ENCODE measurements around the gene HOXD9.
A peak's percentile ranks its signal among the peaks of the same experiment; 100 is the strongest.

Gene HOXD9

DNA sequence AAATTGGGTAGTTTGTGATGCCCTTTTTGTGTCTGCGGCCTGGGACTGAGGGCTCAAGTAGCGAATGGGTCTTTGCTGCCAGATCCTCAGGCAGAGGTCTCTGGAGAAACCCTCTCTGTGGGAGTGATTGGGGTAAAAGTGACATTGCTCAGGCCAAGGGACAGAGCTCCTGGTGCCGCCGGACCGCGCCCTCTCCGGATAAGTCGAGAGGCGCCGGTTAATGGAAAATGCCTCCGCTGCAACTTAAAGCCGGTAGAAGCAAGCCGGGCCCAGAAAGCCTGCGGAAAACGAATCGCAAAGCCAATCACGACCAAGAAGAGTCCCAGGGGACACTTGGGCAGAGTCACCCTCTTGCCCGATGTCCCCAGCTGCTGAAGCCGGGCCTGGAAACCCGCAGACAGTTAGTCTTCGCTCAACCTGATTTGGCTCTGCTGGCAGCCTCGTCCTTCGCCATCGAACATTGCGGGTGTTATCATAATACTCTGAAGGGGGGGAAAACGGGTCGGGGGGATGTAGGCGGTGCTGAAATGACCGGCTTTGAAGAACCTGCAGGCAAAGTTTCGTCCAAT, 23.3 kb upstream of the HOXD9 start:
- DNase-seq: no peak

DNA sequence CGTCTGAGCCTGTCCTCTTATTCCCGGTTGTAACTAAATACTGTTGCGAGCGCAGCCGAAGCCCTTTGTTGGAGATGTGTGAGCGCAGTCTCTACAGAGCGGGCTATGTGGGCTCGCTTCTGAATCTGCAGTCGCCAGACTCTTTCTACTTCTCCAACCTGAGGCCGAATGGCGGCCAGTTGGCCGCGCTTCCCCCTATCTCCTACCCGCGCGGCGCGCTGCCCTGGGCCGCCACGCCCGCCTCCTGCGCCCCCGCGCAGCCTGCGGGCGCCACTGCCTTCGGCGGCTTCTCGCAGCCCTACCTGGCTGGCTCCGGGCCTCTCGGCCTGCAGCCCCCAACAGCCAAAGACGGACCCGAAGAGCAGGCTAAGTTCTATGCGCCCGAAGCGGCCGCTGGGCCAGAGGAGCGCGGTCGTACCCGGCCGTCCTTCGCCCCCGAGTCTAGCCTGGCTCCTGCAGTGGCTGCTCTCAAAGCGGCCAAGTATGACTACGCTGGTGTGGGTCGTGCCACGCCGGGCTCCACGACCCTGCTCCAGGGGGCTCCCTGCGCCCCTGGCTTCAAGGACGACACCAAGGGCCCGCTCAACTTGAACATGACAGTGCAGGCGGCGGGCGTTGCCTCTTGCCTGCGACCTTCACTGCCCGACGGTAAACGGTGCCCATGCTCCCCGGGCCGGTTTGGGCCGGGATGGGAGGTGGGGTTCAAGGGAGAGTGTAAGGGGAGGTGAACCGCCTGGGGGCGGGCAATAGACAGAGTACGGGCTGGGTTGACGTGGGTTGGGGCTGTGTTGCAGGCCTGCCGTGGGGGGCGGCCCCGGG, 22.6 kb upstream of the HOXD9 start, which contains the start of gene HOXD12:
Gene HOXD12, plus strand, starts transcription at position 68 of the 819 bp plus-strand sequence. Its CDS starts 7 bp downstream, at position 75.
- DNase-seq: no peak

DNA sequence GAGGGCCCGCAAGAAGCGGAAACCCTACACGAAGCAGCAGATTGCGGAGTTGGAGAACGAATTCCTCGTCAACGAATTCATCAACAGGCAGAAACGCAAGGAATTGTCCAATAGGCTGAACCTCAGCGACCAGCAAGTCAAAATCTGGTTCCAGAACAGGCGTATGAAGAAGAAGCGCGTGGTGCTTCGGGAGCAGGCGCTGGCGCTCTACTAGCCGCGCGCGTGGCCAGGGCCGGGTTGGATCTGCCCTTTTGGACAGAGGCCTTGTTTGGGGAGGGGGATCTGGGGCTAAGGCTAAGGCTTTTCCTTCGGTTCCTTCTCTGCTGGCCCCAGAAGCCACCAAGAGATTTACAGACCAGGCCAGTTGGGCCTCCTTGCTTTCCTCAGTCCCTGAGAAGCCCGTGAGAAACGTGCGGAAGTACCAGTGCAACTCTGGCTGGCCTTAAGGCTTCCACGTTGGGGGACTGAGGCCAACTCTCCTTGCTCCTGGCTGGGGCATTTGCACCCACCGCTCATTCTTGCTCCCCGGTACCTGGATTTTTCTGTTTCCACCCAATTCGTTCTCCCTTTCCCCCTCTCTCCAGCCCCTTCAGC, 21.9 kb upstream of the HOXD9 start:
- DNase-seq: no peak

DNA sequence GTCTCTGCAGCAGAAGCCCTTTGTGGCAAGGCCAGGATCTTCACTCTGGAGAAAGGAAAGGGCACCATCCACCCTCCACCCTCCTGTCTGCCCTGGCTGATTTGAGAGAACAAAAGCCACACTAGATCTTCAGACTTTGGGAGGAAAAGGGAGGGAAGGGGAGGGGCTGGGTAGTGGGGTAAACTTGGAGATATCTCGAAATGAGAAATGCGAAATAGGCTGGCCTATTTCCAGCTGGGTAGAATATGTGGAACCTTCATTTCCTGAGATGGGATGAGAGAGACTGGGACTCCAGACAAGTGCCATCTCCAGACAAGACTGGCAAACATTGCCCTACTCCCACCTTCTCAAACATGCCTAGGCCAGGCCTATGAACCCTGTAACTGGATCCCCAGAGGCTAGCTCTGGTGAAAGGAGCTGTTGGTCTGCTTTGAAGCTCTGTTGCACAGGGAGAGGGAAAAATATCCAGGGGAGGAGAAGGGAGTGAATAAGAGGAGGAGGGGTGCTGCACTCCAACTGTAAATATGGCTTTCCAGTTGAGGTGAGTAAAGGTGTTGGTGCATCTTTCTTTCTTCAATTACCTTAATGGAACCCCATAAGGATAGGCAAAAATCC, 21.2 kb upstream of the HOXD9 start:
- DNase-seq: no peak

DNA sequence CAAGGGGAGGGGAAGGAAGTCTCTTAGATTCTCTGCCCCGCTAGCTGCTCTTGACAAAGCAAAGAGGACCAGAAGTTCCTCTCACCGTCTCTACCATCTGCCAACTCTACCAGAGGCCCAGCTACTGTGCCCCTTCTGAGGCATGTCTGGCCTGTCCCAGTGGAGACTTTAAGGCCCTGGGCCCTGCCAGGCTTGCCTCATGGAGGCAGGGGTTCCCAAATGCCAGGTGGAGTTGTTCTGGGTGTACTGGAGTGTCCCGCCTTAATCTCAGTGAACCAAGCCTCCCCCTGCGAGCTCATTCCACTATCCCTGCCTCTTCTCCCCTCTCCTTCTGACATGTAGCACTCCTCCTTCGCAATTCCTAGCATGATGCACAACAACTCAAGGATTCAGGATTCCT, 20.7 kb upstream of the HOXD9 start:
- no peak for DNase-seq

DNA sequence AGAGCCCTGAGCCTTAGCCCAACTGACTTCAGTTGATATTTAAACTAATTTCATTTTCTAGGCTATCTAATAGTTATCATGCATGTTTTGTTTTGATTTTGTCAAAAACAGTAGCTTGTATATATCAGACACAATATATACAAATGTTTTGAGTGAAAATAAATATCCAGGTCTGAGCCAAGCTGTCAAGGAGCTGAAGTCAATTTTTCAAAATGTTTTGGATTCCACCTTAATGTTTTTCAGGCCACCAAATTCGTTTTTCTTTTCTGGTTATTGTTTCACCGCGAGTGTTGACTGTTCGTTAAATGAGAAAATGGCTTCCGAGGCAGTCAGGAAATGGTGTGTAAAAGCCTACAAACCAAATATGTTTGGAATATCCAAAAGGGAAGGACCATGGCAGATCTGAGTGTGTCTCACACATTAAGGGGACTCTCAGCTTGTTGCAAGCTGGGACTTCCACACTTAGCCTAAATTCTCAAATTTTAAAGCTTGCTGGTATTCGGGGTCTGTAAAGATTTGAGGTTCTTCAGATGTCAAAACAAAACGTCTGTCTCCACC, 20.1 kb upstream of the HOXD9 start:
- DNase-seq: no peak

DNA sequence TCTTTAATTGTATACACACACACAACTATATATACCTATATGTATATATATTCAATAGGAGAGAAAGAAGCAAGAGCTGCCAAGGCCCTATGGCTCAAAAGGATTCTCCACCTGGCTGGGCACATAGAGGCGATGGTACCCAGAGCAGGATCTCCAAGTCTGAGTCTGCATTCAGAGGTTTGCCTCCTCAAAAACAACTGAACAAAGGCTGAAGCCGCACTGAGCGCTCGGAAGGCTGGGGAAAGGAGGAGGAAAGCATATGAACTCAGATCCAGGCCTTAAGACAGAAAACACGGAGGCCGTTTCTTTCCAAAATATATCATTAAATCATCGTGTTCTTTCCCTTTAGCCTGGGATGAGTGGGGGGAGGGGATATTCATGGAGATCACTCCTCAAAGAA, 19.3 kb upstream of the HOXD9 start:
- no peak for DNase-seq

DNA sequence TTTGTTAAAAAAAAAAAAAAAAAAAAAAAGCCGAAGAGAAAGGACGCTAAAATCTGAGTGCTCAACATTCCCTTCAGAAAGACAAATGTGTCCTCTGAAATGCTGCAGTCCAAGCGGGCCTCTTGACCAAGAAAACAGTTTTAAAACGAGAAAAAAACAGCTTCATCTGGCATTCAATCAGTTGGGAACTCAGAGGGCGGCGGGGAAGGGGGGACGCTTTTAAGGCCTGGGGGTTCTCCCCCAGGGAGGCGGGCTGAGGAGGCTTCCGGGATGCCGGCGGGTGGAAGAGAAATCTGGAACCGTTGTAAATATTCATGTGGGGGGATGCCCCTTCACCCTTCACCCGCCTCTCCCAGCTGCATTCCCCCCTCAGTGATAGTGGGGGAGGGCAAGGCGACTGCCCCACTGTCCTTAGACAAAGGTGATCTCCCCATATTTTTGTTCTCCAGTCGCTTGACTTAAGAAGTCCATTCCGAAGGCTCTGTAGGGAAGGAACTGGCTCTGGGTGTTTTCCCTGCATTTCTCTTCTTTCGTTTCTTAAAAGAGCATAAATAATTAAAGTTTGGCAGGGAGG, 18.7 kb upstream of the HOXD9 start:
- no peak for DNase-seq

DNA sequence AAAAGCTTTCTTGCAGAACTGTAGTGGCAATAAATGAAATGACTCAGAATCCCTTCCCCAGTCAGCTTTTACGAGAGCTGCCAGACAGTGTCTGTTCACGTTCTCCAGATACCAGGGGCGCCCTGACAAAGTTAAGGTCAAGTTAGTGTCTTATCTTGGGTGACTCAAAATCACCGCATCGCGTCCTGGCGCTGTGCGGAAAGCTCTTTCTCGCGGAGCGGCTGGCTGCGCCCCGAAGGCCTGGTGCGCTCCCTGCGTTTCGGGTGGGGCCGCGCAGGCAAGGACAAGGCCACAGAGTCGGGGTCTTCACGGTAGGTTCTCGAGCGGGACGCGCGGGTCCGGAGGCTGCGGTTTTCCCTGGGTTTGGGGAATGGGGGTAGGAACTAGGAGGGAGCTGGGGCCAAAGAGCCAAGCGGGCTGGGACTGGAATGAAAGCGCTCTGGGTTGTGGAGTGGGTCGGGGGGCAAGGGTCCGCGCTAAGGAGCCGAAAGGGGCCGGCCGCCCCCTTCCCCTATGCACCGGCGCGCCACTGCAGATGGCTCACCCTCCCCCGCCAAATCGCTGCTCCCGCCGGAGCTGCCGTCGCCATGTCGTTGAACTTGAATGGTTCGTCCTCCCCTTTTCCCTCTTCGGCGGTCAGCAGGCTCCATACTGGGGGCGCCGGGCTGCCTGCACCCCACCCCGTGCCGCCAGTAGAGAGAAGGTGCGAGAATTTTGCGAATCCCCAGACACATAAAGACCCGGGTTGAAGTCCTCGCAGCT, 18.0 kb upstream of the HOXD9 start:
- no peak for DNase-seq

DNA sequence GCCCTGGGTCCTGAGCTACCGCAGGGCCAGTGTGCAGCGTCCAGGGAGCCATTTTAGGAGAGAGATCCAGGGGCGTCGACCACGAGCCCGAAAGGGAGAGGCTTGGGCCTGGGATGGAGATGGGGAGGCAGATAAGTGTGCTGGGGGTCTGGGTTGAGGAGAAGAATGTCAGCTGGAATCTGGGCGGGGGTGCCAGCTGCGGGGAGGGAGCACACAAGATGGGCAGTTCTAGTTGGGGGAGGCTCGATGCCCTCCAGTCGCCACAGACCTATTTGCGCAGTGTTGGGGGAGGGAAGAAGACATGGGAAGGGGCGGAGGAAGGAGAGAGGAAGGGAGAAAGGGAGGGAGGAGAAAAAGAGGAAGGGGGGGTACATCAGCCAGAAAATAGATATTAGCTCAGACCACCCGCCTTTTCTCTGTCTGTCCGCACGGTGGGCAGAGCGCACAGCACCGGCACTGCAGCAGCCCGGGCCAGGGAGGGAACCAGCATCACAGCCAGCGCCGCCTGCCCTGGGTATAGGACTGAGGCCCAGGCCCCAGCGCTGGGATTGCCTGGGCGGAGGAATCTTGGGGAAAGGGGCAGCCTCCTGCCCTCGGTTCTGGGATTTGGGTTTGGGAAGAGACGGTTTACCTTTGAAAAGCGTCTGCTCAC, 17.3 kb upstream of the HOXD9 start:
- DNase-seq: no peak

DNA sequence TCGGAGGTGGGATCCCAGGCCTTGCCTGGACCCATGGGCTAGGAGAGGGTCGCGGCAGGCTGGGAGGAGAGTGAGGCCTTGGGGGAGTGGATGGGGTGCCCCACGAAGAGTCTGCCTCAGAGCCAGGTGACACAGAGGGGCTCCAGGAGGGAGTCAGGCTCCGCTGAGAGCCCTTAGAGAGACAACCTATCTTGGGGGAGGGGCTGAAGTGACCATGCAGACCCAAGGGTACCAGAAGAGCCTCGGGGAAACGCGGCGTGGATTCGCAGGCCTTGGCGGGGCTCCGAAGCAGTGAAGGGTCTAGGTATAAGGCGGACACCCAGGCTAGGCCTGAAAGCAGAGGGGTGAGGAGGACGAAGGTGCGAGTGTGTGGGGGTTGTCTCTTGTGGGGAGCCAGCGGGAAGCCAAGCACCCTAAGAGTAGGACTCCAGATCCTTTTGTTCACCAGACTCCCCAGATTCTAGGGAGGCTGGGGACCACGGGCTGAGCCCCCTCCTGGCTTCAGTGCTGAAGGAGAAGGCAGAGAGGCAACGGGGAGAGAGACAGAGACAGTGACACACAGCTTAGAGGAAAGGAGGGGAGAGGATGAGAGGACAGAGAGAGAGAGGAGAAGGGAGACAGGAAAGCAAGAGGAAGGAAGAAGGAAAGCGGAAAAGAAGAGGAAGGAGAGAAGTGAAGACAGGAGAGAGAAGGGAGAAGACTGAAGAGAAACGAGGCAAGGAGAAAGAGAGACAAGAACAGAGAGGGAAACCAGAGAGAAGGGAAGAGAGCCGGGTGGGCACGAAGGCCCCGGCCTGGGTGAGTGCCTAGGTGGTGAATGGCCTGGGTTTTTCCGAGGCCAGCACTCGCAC, 16.6 kb upstream of the HOXD9 start:
- no peak for DNase-seq

DNA sequence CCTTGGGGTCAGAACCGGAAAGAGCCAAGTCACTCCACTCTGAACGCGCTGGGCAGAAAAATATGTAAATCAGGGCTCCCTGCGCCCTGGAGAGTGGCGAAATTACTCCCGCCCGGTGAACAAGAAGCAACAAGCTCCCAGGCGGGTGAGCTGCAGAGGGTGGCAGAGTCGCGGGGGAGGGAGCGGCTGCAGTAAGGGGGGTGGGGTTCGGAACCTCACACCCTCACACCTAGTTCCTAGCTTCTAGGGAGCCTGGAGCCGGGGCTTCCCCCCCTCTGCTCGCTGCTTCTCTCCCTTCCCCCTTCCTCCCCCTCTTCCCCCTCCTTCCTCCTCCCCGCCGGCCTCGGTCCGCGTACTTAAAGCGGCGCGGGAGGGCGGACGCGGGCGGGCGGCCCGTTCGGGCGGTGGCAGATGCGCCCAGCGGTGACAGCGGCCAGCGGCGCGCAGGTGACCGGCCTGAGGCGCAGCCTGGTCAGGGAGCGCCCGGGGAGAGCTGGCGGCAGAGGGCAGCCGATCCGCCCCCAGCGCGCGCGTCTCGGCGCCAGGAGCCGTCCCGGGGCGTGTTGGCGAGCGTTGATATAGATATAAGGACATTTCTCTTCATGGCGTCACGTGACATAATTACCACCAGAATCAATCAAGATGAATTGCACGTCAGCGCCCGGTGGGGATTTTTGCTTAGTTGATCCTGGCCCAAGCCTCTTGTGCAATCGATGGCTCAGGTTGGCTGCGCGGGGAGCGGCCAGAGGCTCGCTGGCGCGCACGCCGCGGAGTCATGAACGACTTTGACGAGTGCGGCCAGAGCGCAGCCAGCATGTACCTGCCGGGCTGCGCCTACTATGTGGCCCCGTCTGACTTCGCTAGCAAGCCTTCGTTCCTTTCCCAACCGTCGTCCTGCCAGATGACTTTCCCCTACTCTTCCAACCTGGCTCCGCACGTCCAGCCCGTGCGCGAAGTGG, 15.7 kb upstream of the HOXD9 start, which contains the start of gene HOXD11:
Gene HOXD11, plus strand, starts transcription at position 700 of the 959 bp plus-strand sequence. Its CDS starts 76 bp downstream, at position 776.
- DNase-seq: peak; percentile 78

DNA sequence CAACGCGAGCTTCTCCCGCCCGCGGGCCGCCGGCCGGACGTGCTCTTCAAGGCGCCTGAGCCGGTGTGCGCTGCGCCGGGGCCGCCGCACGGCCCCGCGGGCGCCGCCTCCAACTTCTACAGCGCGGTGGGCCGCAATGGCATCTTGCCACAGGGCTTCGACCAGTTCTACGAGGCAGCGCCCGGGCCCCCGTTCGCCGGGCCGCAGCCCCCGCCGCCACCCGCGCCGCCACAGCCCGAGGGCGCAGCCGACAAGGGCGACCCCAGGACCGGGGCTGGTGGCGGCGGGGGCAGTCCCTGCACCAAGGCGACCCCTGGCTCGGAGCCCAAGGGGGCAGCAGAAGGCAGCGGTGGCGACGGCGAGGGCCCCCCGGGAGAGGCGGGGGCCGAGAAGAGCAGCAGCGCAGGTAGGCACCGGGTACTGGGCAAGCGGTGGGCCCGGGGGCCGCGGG, 14.8 kb upstream of the HOXD9 start:
- DNase-seq: no peak

DNA sequence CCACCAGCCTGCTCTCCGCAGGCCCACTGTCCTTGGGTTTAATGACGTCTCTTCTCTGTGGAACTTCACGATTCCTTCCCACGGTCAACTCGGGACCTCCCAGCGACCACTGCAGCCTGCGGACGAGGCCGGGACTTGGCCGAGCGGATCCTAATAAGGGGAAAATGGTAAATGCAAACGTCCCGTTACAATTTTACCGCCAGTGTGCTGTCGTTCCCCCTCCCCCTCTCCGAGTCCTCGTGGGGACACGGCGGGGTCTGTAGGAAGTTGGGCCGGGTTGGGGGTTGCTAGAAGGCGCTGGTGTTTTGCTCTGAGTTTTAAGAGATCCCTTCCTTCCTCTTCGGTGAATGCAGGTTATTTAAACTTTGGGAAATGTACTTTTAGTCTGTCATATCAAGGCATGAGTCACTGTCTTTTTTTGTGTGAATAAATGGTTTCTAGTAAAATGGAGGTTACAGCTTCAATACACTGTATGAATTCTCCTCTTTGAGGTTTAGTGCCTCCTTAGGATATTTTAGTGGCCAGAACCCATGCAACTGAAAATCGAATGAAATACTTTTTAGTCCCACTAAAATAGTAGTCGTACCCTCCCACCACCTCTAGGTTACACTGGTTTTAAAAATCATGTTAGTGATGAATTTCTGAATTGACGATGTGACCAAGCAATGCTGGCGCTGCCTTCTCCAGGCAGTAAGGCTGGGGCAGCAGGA, 13.2 kb upstream of the HOXD9 start:
- no peak for DNase-seq

DNA sequence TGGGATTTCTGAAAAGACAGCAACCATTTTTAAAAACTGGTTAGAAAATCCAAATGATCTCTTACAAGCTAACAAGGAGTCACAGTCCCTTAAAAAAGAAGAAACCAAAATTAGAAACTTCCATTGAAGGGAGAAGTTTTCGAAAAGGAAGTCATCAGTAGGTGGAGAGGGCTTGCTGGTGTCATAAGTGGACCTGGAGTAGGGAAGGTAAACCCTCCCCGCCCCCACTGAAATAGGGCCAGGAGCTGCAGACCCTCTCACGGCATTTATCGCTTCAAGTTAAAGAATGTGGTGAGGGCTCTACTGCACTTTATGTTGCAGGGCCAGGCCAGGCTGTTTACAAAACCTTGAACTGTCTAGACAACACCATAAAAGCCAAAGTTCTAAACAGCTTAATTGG, 12.6 kb upstream of the HOXD9 start:
- no peak for DNase-seq

DNA sequence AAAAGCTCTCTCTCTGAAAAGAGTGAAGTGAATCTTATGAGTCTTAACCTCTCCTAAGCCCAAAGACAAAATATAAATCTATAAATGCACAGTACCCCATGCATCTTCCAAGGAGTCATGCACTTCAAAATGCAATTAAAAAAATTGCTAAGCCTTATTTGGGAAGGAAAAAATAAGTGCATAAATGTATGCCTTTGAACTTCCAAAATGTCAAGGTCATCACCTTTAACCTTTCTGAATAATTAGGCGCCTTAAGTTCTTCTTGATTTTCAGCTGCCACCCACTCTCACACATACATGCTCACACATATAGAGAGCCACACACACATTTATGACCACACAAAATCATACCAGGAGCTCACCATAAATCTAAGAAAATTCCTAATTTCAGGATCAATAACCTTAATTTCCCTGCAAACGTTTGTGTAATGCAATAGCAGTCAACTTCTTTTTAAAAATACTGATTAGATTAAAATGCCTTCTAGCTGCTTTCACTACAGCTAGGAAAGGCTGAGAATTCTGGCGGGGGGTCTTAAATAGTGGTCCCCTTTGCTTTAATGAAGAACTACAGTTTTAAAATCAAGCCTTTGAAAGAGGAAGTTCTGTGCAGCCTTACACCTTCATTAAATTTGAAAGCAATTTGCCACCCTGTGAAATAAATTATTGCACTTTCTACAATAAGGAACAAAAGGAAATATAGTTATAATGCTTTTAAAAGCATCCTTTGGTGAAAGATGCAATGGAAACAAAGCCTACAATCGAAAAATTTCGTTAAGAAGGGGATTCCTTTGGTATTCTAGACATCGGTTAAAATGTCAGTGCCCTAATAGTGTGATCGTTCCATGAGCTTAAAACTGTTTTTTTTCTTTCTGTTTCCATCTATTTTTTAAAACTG, 11.9 kb upstream of the HOXD9 start:
- DNase-seq: no peak

DNA sequence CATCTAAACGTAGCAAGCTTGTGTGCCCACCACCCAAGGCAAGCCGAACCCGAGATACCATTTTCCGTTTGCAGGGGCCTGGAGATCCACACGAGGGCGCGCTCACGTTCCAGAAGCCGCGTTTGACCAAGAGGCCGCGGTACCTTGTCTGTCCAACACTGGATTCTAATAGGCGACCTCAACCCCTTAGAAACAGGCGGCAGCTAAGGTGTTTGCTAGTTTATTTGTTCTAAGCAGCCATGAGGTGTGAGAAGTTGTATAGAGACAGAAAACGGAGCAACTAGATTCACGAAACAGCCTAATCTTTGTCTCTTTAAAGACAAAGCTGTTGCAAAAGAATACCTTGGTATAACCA, 11.2 kb upstream of the HOXD9 start:
- DNase-seq: peak; percentile 78
